Right renal pelvis (tissue), 4 donors: ENCODE measurements around the gene TMEM178B. TPM values are rescaled to one million over a fixed set of nuclear protein-coding genes. Genes with fewer than 3 reads are reported as not detected.

Source experiments
- DNase-seq, 4 donors: peaks; one replicate each; pipeline ENCODE4 v3.0.0-alpha.2; 2013; ENCODE audit warnings: low read depth in 4 of 4, low spot score in 3 of 4, missing footprints in 1 of 4
- polyA plus RNA-seq, 4 donors: library from polyadenylated mRNA; unstranded; fragments of 120-200 nt; gene quantifications; one replicate each; pipeline ENCODE4 v1.2.1, GENCODE V29; 2013; ENCODE audit not compliant: insufficient read length in 4 of 4

TMEM178B gene
- polyA plus RNA-seq, 4 donors, result 0.19 to 0.56 (median 0.40) TPM

- no peak for DNase-seq
These were observed 334.6 kb downstream of the TMEM178B start for GRCh38 chr7:141408440-141408839.

- no peak for DNase-seq
These were observed 335.4 kb downstream of the TMEM178B start for GRCh38 chr7:141409219-141409618.

GRCh38 chr7:141409801-141410329 is 336.0 kb downstream of the TMEM178B start:
- DNase-seq, result no peak

GRCh38 chr7:141410353-141411000 is 336.6 kb downstream of the TMEM178B start:
- DNase-seq, result no peak

- DNase-seq, result no peak
These were observed 337.3 kb downstream of the TMEM178B start for GRCh38 chr7:141411133-141411532.

- no peak for DNase-seq
These were observed 342.1 kb downstream of the TMEM178B start for GRCh38 chr7:141415999-141416398.

- no peak for DNase-seq
These were observed 342.9 kb downstream of the TMEM178B start for GRCh38 chr7:141416650-141417270.

GRCh38 chr7:141417506-141417905 is 343.6 kb downstream of the TMEM178B start:
- no peak for DNase-seq

- DNase-seq, result no peak
These were observed 344.2 kb downstream of the TMEM178B start for GRCh38 chr7:141418066-141418465.

GRCh38 chr7:141421306-141421705 is 347.4 kb downstream of the TMEM178B start:
- DNase-seq, result no peak

- no peak for DNase-seq
These were observed 353.3 kb downstream of the TMEM178B start for GRCh38 chr7:141427134-141427533.

GRCh38 chr7:141430455-141431139 is 356.7 kb downstream of the TMEM178B start:
- DNase-seq, result no peak

- no peak for DNase-seq
These were observed 357.2 kb downstream of the TMEM178B start for GRCh38 chr7:141431140-141431479.

- no peak for DNase-seq
These were observed 357.8 kb downstream of the TMEM178B start for GRCh38 chr7:141431711-141432110.

GRCh38 chr7:141433698-141434097 is 359.8 kb downstream of the TMEM178B start:
- no peak for DNase-seq

- DNase-seq, result no peak
These were observed 362.3 kb downstream of the TMEM178B start for GRCh38 chr7:141436139-141436538.

GRCh38 chr7:141436575-141437075 is 362.8 kb downstream of the TMEM178B start:
- DNase-seq, result no peak

- no peak for DNase-seq
These were observed 365.3 kb downstream of the TMEM178B start for GRCh38 chr7:141439164-141439563.

- no peak for DNase-seq
These were observed 365.9 kb downstream of the TMEM178B start for GRCh38 chr7:141439776-141440175.

- DNase-seq, result no peak
These were observed 368.2 kb downstream of the TMEM178B start for GRCh38 chr7:141441837-141442627.

GRCh38 chr7:141442781-141443180 is 368.9 kb downstream of the TMEM178B start:
- DNase-seq, result no peak
